ENCODE measurements around the gene SMURF2. TPM values are rescaled to one million over a fixed set of nuclear protein-coding genes. Genes with fewer than 3 reads are reported as not detected.

The SMURF2 gene
- total RNA-seq, 1 experiment from 2014 or later, result 23.0 TPM

DNA sequence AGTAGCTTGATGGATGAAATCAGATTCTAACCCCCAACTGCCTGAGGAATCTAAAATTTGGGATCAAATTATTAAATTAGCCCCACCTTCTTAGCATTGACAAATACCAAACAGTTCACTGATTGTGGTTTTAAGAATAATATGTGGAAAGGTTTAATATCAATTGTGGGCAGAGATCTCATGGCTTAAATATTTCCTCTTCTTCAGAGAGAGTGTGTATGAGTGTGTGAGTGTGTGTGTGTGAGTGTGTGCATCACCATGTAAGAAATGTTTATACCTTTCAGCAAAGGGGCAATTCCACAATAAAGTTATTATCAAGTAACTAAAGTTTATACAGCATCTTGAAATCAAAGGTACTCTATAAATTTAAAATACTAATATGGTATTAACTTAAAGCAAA, 3.2 kb downstream of the SMURF2 start (continued):
- TF ChIP-seq FOXP1 (CRISPR knock-in tag; IDR thresholded peaks at IDR 0.05; ENCODE audit: borderline replicate concordance) (no peak), FOXJ3 (CRISPR knock-in tag; IDR thresholded peaks at IDR 0.05; ENCODE audit: borderline replicate concordance) (no peak), ESRRA (CRISPR knock-in tag; IDR thresholded peaks at IDR 0.05; ENCODE audit: borderline replicate concordance) (no peak), TEAD1 (CRISPR knock-in tag; IDR thresholded peaks at IDR 0.05) (no peak), JUN (CRISPR knock-in tag; IDR thresholded peaks at IDR 0.05) (no peak), RORB (CRISPR knock-in tag; IDR thresholded peaks at IDR 0.05) (no peak)
- TF ChIP-seq, protein P1, sequence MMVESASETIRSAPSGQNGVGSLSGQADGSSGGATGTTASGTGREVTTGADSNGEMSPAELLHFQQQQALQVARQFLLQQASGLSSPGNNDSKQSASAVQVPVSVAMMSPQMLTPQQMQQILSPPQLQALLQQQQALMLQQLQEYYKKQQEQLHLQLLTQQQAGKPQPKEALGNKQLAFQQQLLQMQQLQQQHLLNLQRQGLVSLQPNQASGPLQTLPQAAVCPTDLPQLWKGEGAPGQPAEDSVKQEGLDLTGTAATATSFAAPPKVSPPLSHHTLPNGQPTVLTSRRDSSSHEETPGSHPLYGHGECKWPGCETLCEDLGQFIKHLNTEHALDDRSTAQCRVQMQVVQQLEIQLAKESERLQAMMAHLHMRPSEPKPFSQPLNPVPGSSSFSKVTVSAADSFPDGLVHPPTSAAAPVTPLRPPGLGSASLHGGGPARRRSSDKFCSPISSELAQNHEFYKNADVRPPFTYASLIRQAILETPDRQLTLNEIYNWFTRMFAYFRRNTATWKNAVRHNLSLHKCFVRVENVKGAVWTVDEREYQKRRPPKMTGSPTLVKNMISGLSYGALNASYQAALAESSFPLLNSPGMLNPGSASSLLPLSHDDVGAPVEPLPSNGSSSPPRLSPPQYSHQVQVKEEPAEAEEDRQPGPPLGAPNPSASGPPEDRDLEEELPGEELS (CRISPR knock-in tag; IDR thresholded peaks at IDR 0.05), result no peak
- TF ChIP-seq, protein P2, sequence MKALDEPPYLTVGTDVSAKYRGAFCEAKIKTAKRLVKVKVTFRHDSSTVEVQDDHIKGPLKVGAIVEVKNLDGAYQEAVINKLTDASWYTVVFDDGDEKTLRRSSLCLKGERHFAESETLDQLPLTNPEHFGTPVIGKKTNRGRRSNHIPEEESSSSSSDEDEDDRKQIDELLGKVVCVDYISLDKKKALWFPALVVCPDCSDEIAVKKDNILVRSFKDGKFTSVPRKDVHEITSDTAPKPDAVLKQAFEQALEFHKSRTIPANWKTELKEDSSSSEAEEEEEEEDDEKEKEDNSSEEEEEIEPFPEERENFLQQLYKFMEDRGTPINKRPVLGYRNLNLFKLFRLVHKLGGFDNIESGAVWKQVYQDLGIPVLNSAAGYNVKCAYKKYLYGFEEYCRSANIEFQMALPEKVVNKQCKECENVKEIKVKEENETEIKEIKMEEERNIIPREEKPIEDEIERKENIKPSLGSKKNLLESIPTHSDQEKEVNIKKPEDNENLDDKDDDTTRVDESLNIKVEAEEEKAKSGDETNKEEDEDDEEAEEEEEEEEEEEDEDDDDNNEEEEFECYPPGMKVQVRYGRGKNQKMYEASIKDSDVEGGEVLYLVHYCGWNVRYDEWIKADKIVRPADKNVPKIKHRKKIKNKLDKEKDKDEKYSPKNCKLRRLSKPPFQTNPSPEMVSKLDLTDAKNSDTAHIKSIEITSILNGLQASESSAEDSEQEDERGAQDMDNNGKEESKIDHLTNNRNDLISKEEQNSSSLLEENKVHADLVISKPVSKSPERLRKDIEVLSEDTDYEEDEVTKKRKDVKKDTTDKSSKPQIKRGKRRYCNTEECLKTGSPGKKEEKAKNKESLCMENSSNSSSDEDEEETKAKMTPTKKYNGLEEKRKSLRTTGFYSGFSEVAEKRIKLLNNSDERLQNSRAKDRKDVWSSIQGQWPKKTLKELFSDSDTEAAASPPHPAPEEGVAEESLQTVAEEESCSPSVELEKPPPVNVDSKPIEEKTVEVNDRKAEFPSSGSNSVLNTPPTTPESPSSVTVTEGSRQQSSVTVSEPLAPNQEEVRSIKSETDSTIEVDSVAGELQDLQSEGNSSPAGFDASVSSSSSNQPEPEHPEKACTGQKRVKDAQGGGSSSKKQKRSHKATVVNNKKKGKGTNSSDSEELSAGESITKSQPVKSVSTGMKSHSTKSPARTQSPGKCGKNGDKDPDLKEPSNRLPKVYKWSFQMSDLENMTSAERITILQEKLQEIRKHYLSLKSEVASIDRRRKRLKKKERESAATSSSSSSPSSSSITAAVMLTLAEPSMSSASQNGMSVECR (CRISPR knock-in tag; IDR thresholded peaks at IDR 0.05; ENCODE audit: borderline replicate concordance), result no peak

DNA sequence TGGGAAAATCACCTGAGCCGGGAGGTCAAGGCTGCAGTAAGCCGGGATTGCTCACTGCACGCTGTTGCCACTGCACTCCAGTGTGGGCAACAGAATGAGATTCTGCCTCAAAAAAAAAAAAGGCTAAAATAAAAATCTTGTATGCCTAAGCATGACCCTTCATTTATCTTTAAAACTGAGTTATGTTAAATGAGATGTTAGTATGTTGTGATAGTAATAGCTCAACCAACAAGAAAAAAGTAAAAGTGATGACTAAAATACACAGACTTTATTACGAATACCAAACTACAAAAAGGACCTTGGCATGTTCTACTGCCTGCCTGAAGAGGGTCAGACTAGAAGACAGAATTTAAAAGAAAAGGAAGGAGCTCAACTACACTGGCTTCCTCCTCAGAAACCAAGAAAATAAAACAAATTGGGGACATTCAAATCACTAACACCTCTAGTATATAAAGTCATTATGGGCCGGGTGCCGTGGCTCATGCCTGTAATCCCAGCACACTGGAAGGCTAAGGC, 4.4 kb downstream of the SMURF2 start:
- DNase-seq (ENCODE audit: low spot score), result no peak
- Mint-ChIP-seq H3K27me3 (ENCODE audit: low read depth) (no peaks in the 10 kb centered on the region; the same call in 1 of the 2 replicates), H3K4me3 (no peak overlapping the region), H3K27ac (no peak overlapping the region), H3K36me3 (peaks cover 9% of the 10 kb centered on the region), H3K9me3 (peaks cover 11% of the 10 kb centered on the region), H3K4me1 (peaks cover 26% of the 10 kb centered on the region)
- ChIA-PET POLR2A (no interaction called here), CTCF (interaction anchor here (1.0 kb wide), 1 partner anchor 8 kb away, joined by 4 read pairs; no protein-coding TSS in a partner anchor)
- ATAC-seq, result no peak
- TF ChIP-seq, protein P3, sequence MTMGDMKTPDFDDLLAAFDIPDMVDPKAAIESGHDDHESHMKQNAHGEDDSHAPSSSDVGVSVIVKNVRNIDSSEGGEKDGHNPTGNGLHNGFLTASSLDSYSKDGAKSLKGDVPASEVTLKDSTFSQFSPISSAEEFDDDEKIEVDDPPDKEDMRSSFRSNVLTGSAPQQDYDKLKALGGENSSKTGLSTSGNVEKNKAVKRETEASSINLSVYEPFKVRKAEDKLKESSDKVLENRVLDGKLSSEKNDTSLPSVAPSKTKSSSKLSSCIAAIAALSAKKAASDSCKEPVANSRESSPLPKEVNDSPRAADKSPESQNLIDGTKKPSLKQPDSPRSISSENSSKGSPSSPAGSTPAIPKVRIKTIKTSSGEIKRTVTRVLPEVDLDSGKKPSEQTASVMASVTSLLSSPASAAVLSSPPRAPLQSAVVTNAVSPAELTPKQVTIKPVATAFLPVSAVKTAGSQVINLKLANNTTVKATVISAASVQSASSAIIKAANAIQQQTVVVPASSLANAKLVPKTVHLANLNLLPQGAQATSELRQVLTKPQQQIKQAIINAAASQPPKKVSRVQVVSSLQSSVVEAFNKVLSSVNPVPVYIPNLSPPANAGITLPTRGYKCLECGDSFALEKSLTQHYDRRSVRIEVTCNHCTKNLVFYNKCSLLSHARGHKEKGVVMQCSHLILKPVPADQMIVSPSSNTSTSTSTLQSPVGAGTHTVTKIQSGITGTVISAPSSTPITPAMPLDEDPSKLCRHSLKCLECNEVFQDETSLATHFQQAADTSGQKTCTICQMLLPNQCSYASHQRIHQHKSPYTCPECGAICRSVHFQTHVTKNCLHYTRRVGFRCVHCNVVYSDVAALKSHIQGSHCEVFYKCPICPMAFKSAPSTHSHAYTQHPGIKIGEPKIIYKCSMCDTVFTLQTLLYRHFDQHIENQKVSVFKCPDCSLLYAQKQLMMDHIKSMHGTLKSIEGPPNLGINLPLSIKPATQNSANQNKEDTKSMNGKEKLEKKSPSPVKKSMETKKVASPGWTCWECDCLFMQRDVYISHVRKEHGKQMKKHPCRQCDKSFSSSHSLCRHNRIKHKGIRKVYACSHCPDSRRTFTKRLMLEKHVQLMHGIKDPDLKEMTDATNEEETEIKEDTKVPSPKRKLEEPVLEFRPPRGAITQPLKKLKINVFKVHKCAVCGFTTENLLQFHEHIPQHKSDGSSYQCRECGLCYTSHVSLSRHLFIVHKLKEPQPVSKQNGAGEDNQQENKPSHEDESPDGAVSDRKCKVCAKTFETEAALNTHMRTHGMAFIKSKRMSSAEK (CRISPR knock-in tag; IDR thresholded peaks at IDR 0.05; ENCODE audit: borderline replicate concordance), result no peak
- TF ChIP-seq NR2C2 (CRISPR knock-in tag; IDR thresholded peaks at IDR 0.05) (no peak), MYBL2 (CRISPR knock-in tag; IDR thresholded peaks at IDR 0.05) (no peak), GABPB1 (CRISPR knock-in tag; IDR thresholded peaks at IDR 0.05) (no peak), ZNF219 (CRISPR knock-in tag; IDR thresholded peaks at IDR 0.05; ENCODE audit: borderline replicate concordance) (no peak)
- TF ChIP-seq, protein P4, sequence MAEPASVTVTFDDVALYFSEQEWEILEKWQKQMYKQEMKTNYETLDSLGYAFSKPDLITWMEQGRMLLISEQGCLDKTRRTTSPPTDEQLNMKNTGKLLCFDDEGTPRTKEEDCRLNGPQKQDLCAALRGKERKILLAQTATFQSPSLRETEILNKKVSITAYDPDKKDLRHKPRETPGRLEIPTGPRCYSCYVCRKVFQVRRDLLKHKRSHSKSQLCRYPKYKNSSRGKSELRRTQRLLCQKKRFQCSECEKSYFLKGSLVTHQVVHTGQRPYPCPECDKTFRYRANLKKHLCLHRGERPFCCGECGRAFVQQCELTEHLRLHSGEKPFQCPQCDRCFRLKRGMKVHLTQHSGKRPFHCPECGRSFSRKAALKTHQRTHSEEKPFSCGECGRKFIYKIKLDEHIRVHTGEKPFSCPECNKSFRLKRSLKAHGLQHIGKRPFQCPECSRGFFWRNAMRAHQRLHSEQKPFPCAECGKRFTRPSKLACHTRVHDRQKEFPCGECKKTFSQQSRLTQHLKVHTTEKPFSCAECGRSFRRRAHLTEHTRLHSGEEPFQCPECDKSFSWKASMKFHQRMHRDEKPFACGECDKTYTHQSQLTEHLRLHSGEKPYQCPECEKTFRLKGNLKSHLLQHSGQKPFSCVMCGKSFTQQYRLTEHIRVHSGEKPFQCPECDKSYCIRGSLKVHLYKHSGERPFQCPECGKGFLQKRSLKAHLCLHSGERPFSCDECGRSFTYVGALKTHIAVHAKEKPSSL (CRISPR knock-in tag; conservative IDR thresholded peaks at IDR 0.05), result no peak
- TF ChIP-seq, protein P5, sequence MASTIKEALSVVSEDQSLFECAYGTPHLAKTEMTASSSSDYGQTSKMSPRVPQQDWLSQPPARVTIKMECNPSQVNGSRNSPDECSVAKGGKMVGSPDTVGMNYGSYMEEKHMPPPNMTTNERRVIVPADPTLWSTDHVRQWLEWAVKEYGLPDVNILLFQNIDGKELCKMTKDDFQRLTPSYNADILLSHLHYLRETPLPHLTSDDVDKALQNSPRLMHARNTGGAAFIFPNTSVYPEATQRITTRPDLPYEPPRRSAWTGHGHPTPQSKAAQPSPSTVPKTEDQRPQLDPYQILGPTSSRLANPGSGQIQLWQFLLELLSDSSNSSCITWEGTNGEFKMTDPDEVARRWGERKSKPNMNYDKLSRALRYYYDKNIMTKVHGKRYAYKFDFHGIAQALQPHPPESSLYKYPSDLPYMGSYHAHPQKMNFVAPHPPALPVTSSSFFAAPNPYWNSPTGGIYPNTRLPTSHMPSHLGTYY (CRISPR knock-in tag; IDR thresholded peaks at IDR 0.05), result no peak
- TF ChIP-seq, protein P6, sequence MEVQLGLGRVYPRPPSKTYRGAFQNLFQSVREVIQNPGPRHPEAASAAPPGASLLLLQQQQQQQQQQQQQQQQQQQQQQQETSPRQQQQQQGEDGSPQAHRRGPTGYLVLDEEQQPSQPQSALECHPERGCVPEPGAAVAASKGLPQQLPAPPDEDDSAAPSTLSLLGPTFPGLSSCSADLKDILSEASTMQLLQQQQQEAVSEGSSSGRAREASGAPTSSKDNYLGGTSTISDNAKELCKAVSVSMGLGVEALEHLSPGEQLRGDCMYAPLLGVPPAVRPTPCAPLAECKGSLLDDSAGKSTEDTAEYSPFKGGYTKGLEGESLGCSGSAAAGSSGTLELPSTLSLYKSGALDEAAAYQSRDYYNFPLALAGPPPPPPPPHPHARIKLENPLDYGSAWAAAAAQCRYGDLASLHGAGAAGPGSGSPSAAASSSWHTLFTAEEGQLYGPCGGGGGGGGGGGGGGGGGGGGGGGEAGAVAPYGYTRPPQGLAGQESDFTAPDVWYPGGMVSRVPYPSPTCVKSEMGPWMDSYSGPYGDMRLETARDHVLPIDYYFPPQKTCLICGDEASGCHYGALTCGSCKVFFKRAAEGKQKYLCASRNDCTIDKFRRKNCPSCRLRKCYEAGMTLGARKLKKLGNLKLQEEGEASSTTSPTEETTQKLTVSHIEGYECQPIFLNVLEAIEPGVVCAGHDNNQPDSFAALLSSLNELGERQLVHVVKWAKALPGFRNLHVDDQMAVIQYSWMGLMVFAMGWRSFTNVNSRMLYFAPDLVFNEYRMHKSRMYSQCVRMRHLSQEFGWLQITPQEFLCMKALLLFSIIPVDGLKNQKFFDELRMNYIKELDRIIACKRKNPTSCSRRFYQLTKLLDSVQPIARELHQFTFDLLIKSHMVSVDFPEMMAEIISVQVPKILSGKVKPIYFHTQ (CRISPR knock-in tag; IDR thresholded peaks at IDR 0.05), result no peak
- TF ChIP-seq, protein P7, sequence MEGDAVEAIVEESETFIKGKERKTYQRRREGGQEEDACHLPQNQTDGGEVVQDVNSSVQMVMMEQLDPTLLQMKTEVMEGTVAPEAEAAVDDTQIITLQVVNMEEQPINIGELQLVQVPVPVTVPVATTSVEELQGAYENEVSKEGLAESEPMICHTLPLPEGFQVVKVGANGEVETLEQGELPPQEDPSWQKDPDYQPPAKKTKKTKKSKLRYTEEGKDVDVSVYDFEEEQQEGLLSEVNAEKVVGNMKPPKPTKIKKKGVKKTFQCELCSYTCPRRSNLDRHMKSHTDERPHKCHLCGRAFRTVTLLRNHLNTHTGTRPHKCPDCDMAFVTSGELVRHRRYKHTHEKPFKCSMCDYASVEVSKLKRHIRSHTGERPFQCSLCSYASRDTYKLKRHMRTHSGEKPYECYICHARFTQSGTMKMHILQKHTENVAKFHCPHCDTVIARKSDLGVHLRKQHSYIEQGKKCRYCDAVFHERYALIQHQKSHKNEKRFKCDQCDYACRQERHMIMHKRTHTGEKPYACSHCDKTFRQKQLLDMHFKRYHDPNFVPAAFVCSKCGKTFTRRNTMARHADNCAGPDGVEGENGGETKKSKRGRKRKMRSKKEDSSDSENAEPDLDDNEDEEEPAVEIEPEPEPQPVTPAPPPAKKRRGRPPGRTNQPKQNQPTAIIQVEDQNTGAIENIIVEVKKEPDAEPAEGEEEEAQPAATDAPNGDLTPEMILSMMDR (IDR thresholded peaks at IDR 0.05), result no peak

Data from WTC11 (cell line).